Ishikawa (cell line): ENCODE measurements around the gene NLE1.

Source experiments
- CEBPB ChIP-seq: IDR thresholded peaks from 2 replicates; pipeline ENCODE4 v1.6.1; 2012
- EGR1 ChIP-seq: IDR thresholded peaks from 2 replicates; pipeline ENCODE4 v1.6.1; 2012
- EP300 ChIP-seq: IDR thresholded peaks from 2 replicates; pipeline ENCODE4 v1.6.1; 2012; ENCODE audit warnings: borderline replicate concordance
- FOXM1 ChIP-seq: IDR thresholded peaks from 2 replicates; pipeline ENCODE4 v1.6.1; 2012; ENCODE audit warnings: low read depth, borderline replicate concordance
- NFIC ChIP-seq: IDR thresholded peaks from 2 replicates; pipeline ENCODE4 v1.6.1; 2012
- RAD21 ChIP-seq: IDR thresholded peaks from 2 replicates; pipeline ENCODE4 v1.6.1; 2012; ENCODE audit warnings: low read depth
- TAF1 ChIP-seq: IDR thresholded peaks from 2 replicates; pipeline ENCODE4 v1.6.1; 2012; ENCODE audit warnings: low read depth, mild to moderate bottlenecking
- TEAD4 ChIP-seq: IDR thresholded peaks from 2 replicates; pipeline ENCODE4 v1.6.1; 2012
- YY1 ChIP-seq: IDR thresholded peaks from 2 replicates; pipeline ENCODE4 v1.6.1; 2012; ENCODE audit warnings: low read depth
- ZBTB7A ChIP-seq: IDR thresholded peaks from 2 replicates; pipeline ENCODE4 v1.6.1; 2012; ENCODE audit warnings: low read depth
- TF ChIP-seq, protein P1 (sequence below): IDR thresholded peaks from 2 replicates; pipeline ENCODE4 v1.6.1; 2012
- TF ChIP-seq, protein P2 (sequence below): IDR thresholded peaks from 2 replicates; pipeline ENCODE4 v1.6.1; 2012

NLE1 gene

DNA sequence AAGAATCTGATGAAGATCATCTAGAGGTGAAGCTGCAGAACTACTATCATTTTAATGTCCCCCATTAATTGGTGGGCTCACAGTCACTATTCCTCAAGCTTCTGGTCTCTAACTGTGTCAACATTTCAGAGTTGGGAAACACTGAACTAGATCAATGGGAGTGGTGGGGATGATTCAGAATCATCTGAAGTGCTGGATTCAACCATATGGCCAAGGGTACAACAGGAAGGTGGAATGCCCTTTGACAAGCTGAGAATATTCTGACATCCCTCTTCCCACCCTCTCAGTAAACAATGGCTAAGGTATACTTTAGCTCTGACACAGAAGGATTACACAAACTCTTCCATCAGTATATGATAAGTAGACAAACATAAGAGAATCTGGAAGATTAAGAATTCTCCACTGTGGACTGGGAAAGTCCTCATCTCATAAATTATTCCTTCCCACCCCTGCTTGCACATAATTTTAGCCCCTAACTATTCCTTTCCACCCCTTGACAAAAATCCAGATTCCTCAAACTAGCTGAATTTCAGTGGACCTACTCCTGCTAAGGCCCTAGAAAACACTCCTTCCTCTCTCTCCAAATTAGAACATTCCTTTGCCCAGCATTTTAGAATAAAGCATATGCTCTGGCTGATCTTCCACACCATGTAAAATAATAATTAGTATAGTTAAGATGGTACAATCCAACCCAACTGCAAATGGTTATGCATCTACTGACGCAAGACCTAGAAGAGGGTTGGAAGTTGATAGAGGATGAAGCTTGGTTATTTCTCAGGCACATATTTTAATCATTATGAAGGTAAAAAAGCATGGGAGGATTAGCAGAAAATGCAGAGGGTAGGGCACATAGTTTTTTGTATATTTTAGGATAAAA lies 62.3 kb downstream of the NLE1 start:
- TF ChIP-seq, protein P1, sequence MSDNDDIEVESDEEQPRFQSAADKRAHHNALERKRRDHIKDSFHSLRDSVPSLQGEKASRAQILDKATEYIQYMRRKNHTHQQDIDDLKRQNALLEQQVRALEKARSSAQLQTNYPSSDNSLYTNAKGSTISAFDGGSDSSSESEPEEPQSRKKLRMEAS: no peak
- TF ChIP-seq TEAD4 (no peak), YY1 (no peak), CEBPB (no peak), FOXM1 (no peak), NFIC (no peak), EP300 (no peak), TAF1 (no peak), EGR1 (no peak), RAD21 (no peak), ZBTB7A (no peak)
- TF ChIP-seq, protein P2, sequence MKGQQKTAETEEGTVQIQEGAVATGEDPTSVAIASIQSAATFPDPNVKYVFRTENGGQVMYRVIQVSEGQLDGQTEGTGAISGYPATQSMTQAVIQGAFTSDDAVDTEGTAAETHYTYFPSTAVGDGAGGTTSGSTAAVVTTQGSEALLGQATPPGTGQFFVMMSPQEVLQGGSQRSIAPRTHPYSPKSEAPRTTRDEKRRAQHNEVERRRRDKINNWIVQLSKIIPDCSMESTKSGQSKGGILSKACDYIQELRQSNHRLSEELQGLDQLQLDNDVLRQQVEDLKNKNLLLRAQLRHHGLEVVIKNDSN: no peak
